H1 (cell line): ENCODE measurements around the gene GAS2. TPM values are rescaled to one million over a fixed set of nuclear protein-coding genes. Genes with fewer than 3 reads are reported as not detected.

Experiments
- ASH2L ChIP-seq: fragments of 200-600, 300-600 bp; sonication (generic); IDR thresholded peaks from one replicate; pipeline ENCODE4 v1.7.1; 2017; ENCODE audit warnings: low read length
- CBX5 ChIP-seq: fragments of 300-800, 300-1000 bp; sonication (generic); IDR thresholded peaks from 2 replicates; pipeline ENCODE4 v1.7.1; 2016; ENCODE audit warnings: antibody characterized with exemption, low read length, low read depth
- CTCF ChIP-seq, 3 experiments: IDR thresholded peaks; 1 replicate in 2 of 3; 2 replicates in 1 of 3; pipeline versions ENCODE4 v1.5.1 to v1.6.1; 2011; ENCODE audit warnings: low read length in 3 of 3, mild to moderate bottlenecking in 3 of 3, inconsistent platforms in 2 of 3, low read depth in 1 of 3, moderate library complexity in 1 of 3; ENCODE audit not compliant: insufficient read depth in 1 of 3; ENCODE audit errors: control extremely low read depth in 1 of 3
- MAX ChIP-seq: IDR thresholded peaks from 2 replicates; pipeline ENCODE4 v1.6.1; 2012; ENCODE audit warnings: inconsistent platforms
- TCF12 ChIP-seq: IDR thresholded peaks from 2 replicates; pipeline ENCODE4 v1.6.1; 2011; ENCODE audit warnings: low read depth, mild to moderate bottlenecking, low read length
- YY1 ChIP-seq: IDR thresholded peaks from 2 replicates; pipeline ENCODE4 v1.6.1; 2011; ENCODE audit warnings: low read depth, mild to moderate bottlenecking, low read length
- polyA plus RNA-seq, 7 experiments: library from polyadenylated mRNA; depleted of rRNA in 3 of 7; stranded (reverse) in 5 of 7; unstranded in 2 of 7; fragments of >200 nt in 5 of 7; fragments of 200-250 nt in 2 of 7; gene quantifications; 1 replicate in 5 of 7; 2 replicates in 1 of 7; 4 replicates in 1 of 7; pipeline versions ENCODE4 v1.2.1 to v1.2.3, GENCODE V29; 2011 to 2013; ENCODE audit warnings: missing spikeins in 2 of 7, mixed read lengths in 2 of 7
- total RNA-seq: library from RNA; stranded (reverse); fragmentation: NEBNext Ultra II Directional; extraction: Animal tissue kit (Norgen Biotek cat#: 25700); gene quantifications from 2 replicates; pipeline ENCODE4 v1.2.1, GENCODE V29; 2021

The GAS2 gene
- total and polyA plus RNA-seq, 2 of the 8 experiments (the other 6 are each of a cell fraction or from before 2014, with no cell fraction given) = 0.70 to 1.7 TPM

- no peak for TF ChIP-seq CTCF (IDR thresholded peaks at IDR 0.05; ENCODE audit: control extremely low read depth in 1 of 3, insufficient read depth in 1 of 3, low read depth in 1 of 3, low read length in 3 of 3)
- TF ChIP-seq ASH2L = no peak
- no peak for TF ChIP-seq TCF12
- no peak for TF ChIP-seq CBX5
- no peak for TF ChIP-seq MAX
- TF ChIP-seq YY1 = no peak
Observed at GRCh38 chr11:22690871-22691270, 24.5 kb downstream of the GAS2 start (continued).
